Activated T-cell treated with anti-CD3 and anti-CD28 coated beads, Interleukin-2, amount 50 U/mL, for 4 hours (primary cell): ENCODE measurements around the gene NME3. TPM values are rescaled to one million over a fixed set of nuclear protein-coding genes. Genes with fewer than 3 reads are reported as not detected.
A peak's percentile ranks its signal among the peaks of the same experiment; 100 is the strongest.

Source experiments
- ATAC-seq, 2 donors: fragments of 200-7000 bp; cut with Tn5 transposase; one replicate each; pipeline ENCODE4 v1.10.0; 2021
- DNase-seq: peaks from one replicate; pipeline ENCODE4 v3.0.0-alpha.2; 2020
- H3K27me3 Mint-ChIP-seq: one replicate; pipeline ENCODE4 v1.8.0; 2021; ENCODE audit warnings: low read depth, mixed read lengths
- H3K36me3 Mint-ChIP-seq: one replicate; pipeline ENCODE4 v1.8.0; 2022; ENCODE audit warnings: mixed read lengths; ENCODE audit not compliant: insufficient read depth
- H3K4me1 Mint-ChIP-seq: one replicate; pipeline ENCODE4 v1.8.0; 2021; ENCODE audit warnings: low read depth, mixed read lengths
- H3K4me3 Mint-ChIP-seq: one replicate; pipeline ENCODE4 v1.8.0; 2021; ENCODE audit warnings: mild to moderate bottlenecking, moderate library complexity, mixed read lengths
- H3K9me3 Mint-ChIP-seq: one replicate; pipeline ENCODE4 v1.8.0; 2021; ENCODE audit warnings: mixed read lengths
- total RNA-seq, 3 donors: library from RNA; stranded (reverse); gene quantifications; one replicate each; pipeline ENCODE4 v1.2.1, GENCODE V29; 2021

NME3 gene
- total RNA-seq, 3 donors from 2014 or later = 37.2 to 37.6 (median 37.4) TPM

GRCh38 chr16:1789643-1790045, 18.3 kb upstream of the NME3 start:
- Mint-ChIP-seq H3K27me3 (no peaks in the 10 kb centered on the region), H3K4me3 (no peak overlapping the region), H3K9me3 (no peaks in the 10 kb centered on the region), H3K36me3 (peaks cover 4% of the 10 kb centered on the region), H3K4me1 (peaks cover 10% of the 10 kb centered on the region)
- ATAC-seq (no peak), DNase-seq (no peak)

- ATAC-seq (no peak), DNase-seq (no peak)
- peaks cover 4% of the 10 kb centered on the region for H3K36me3 Mint-ChIP-seq
- H3K4me3 Mint-ChIP-seq = no peak overlapping the region
- H3K4me1 Mint-ChIP-seq = peaks cover 12% of the 10 kb centered on the region
- H3K27me3 Mint-ChIP-seq = no peaks in the 10 kb centered on the region
- no peaks in the 10 kb centered on the region for H3K9me3 Mint-ChIP-seq
Observed at GRCh38 chr16:1788708-1789100, 17.4 kb upstream of the NME3 start.

GRCh38 chr16:1788095-1788707, 16.9 kb upstream of the NME3 start:
- Mint-ChIP-seq H3K4me1 (peaks cover 16% of the 10 kb centered on the region), H3K4me3 (no peak overlapping the region), H3K36me3 (peaks cover 4% of the 10 kb centered on the region), H3K27me3 (no peaks in the 10 kb centered on the region), H3K9me3 (no peaks in the 10 kb centered on the region)
- no peak for ATAC-seq
- DNase-seq = no peak

GRCh38 chr16:1787322-1788094, 16.2 kb upstream of the NME3 start:
- ATAC-seq (no peak), DNase-seq (no peak)
- peaks cover 20% of the 10 kb centered on the region for H3K4me1 Mint-ChIP-seq
- H3K9me3 Mint-ChIP-seq = no peaks in the 10 kb centered on the region
- no peaks in the 10 kb centered on the region for H3K27me3 Mint-ChIP-seq
- peaks cover 4% of the 10 kb centered on the region for H3K36me3 Mint-ChIP-seq
- no peak overlapping the region for H3K4me3 Mint-ChIP-seq

GRCh38 chr16:1787056-1787321, 15.6 kb upstream of the NME3 start:
- Mint-ChIP-seq H3K4me3 (no peak overlapping the region), H3K4me1 (peaks cover 20% of the 10 kb centered on the region), H3K9me3 (no peaks in the 10 kb centered on the region)

GRCh38 chr16:1786242-1787055, 15.1 kb upstream of the NME3 start:
- Mint-ChIP-seq H3K27me3 (no peaks in the 10 kb centered on the region), H3K36me3 (peaks cover 4% of the 10 kb centered on the region), H3K4me3 (no peak overlapping the region), H3K4me1 (peaks cover 25% of the 10 kb centered on the region), H3K9me3 (no peaks in the 10 kb centered on the region)
- DNase-seq (no peak), ATAC-seq (no peak)

More at GRCh38 chr16:1787056-1787321, 15.6 kb upstream of the NME3 start:
- DNase-seq (no peak), ATAC-seq (no peak)
- Mint-ChIP-seq H3K36me3 (peaks cover 4% of the 10 kb centered on the region), H3K27me3 (no peaks in the 10 kb centered on the region)

GRCh38 chr16:1785846-1786170, 14.5 kb upstream of the NME3 start:
- DNase-seq = no peak
- no peaks in the 10 kb centered on the region for H3K27me3 Mint-ChIP-seq
- H3K4me3 Mint-ChIP-seq = no peak overlapping the region
- H3K4me1 Mint-ChIP-seq = peaks cover 25% of the 10 kb centered on the region
- ATAC-seq = no peak
- H3K9me3 Mint-ChIP-seq = no peaks in the 10 kb centered on the region
- H3K36me3 Mint-ChIP-seq = peaks cover 4% of the 10 kb centered on the region

- Mint-ChIP-seq H3K4me1 (peaks cover 25% of the 10 kb centered on the region), H3K9me3 (no peaks in the 10 kb centered on the region), H3K36me3 (peaks cover 4% of the 10 kb centered on the region), H3K4me3 (no peak overlapping the region), H3K27me3 (no peaks in the 10 kb centered on the region)
- ATAC-seq (no peak), DNase-seq (no peak)
Observed at GRCh38 chr16:1784977-1785845, 13.9 kb upstream of the NME3 start.

GRCh38 chr16:1782408-1783264, 11.3 kb upstream of the NME3 start, which contains the start of the genes NUBP2 and SPSB3:
Gene NUBP2 (plus strand): TSS chr16:1782960. CDS start chr16:1783021, 61 bp downstream.
Gene SPSB3 (minus strand): TSS chr16:1782571. CDS start chr16:1781483, 1,088 bp downstream.
- ATAC-seq = peak; percentile 88 to 89
- Mint-ChIP-seq H3K4me1 (peaks cover 25% of the 10 kb centered on the region), H3K4me3 (peak within 1 kb of the TSS; percentile 92), H3K9me3 (no peaks in the 10 kb centered on the region), H3K36me3 (no peaks in the 10 kb centered on the region), H3K27me3 (no peaks in the 10 kb centered on the region)
- peak; percentile 95 for DNase-seq

GRCh38 chr16:1781758-1782407, 10.5 kb upstream of the NME3 start:
- H3K4me3 Mint-ChIP-seq = peak overlapping the region; percentile 84
- H3K27me3 Mint-ChIP-seq = no peaks in the 10 kb centered on the region
- H3K4me1 Mint-ChIP-seq = peaks cover 24% of the 10 kb centered on the region
- no peaks in the 10 kb centered on the region for H3K36me3 Mint-ChIP-seq
- ATAC-seq (peak; percentile 15 to 19), DNase-seq (no peak)
- H3K9me3 Mint-ChIP-seq = no peaks in the 10 kb centered on the region

GRCh38 chr16:1781254-1781653, 9.9 kb upstream of the NME3 start:
- Mint-ChIP-seq H3K9me3 (no peaks in the 10 kb centered on the region), H3K36me3 (no peaks in the 10 kb centered on the region), H3K4me1 (peaks cover 22% of the 10 kb centered on the region), H3K27me3 (no peaks in the 10 kb centered on the region), H3K4me3 (peak overlapping the region; percentile 81)
- no peak for ATAC-seq
- no peak for DNase-seq

GRCh38 chr16:1780677-1781072, 9.3 kb upstream of the NME3 start:
- no peaks in the 10 kb centered on the region for H3K36me3 Mint-ChIP-seq
- H3K4me3 Mint-ChIP-seq = peak overlapping the region; percentile 81
- H3K9me3 Mint-ChIP-seq = no peaks in the 10 kb centered on the region
- peaks cover 21% of the 10 kb centered on the region for H3K4me1 Mint-ChIP-seq
- H3K27me3 Mint-ChIP-seq = no peaks in the 10 kb centered on the region
- no peak for DNase-seq
- no peak for ATAC-seq
